GM12865 (cell line): Measurements from ENCODE around the gene GRIA4.

Source experiments
- DNase-seq: peaks from one replicate; pipeline ENCODE4 v3.0.0; 2010; ENCODE audit warnings: low read depth
- H3K4me3 ChIP-seq: 2 replicates; pipeline ENCODE4 v1.5.1; 2011; ENCODE audit warnings: mild to moderate bottlenecking, low read depth, low read length, control low read depth
- CTCF ChIP-seq: IDR thresholded peaks from 2 replicates; pipeline ENCODE4 v1.5.1; 2011; ENCODE audit warnings: low read length, control low read depth, low read depth, inconsistent platforms; ENCODE audit not compliant: insufficient read depth; ENCODE audit errors: missing control alignments

The GRIA4 gene

DNA sequence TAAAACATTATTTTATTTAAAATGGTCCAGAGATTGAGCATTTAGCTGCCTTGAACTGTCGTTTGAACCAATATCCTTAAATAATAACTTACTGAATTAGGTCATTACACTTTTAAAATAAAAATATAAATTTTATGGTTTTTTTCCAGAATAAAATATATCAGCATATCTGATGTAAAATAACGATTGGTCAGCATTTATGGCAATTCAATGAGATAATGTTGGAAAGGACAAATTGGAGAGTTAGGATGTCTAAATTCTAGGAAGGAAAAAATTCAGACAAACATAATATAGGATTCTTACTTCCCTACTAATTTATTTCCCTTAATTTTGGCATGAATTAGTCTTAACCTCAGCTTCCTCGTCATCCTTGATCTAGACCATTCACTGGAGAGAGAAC lies 113.4 kb downstream of the GRIA4 start:
- no peak overlapping the region for H3K4me3 ChIP-seq
- no peak for TF ChIP-seq CTCF
- DNase-seq, result no peak

- no peak overlapping the region for H3K4me3 ChIP-seq
- no peak for DNase-seq
- no peak for TF ChIP-seq CTCF
Observed at GRCh38 chr11:105732611-105733010, 122.7 kb downstream of the GRIA4 start.

GRCh38 chr11:105734426-105734825 lies 124.6 kb downstream of the GRIA4 start:
- TF ChIP-seq CTCF, result no peak
- DNase-seq, result no peak
- H3K4me3 ChIP-seq, result no peak overlapping the region

DNA sequence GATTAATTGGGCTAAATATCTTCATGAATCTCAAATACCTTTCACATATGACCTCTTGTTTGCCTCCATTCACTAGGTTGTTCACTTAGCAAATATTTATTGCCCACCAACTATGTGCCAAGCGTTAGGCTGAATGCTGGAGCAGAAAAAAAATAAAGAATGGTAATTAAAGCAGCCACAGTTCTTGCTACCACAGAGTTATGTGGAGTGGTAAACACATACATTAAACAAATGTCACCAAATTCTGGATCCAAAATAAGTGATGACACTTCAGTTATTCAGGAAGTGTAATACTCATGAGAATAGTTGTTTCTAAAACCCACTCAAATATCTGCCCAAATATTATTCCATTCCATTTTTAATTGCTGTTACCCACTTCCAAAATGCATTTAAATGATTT lies 128.4 kb downstream of the GRIA4 start:
- no peak overlapping the region for H3K4me3 ChIP-seq
- DNase-seq, result no peak
- TF ChIP-seq CTCF, result no peak

- no peak for DNase-seq
- TF ChIP-seq CTCF, result no peak
- no peak overlapping the region for H3K4me3 ChIP-seq
Observed at GRCh38 chr11:105738986-105739795, 129.3 kb downstream of the GRIA4 start.

GRCh38 chr11:105740164-105740903 lies 130.5 kb downstream of the GRIA4 start:
- peak; percentile 43 for DNase-seq
- no peak overlapping the region for H3K4me3 ChIP-seq
- no peak for TF ChIP-seq CTCF
